K562 treated with DMSO at 1 percent for 24 hours (cell line): ENCODE measurements around the gene MIPOL1. TPM values are rescaled to one million over a fixed set of nuclear protein-coding genes. Genes with fewer than 3 reads are reported as not detected.

Source experiments
- total RNA-seq: library from RNA; unstranded; fragments of 300-600 nt; gene quantifications from 2 replicates; pipeline ENCODE4 v1.2.3, GENCODE V29; 2022; ENCODE audit warnings: low read depth; ENCODE audit not compliant: insufficient read depth

Gene MIPOL1, protein sequence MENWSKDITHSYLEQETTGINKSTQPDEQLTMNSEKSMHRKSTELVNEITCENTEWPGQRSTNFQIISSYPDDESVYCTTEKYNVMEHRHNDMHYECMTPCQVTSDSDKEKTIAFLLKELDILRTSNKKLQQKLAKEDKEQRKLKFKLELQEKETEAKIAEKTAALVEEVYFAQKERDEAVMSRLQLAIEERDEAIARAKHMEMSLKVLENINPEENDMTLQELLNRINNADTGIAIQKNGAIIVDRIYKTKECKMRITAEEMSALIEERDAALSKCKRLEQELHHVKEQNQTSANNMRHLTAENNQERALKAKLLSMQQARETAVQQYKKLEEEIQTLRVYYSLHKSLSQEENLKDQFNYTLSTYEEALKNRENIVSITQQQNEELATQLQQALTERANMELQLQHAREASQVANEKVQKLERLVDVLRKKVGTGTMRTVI
- total RNA-seq: 4.0 and 7.2 TPM in 2 replicates

DNA sequence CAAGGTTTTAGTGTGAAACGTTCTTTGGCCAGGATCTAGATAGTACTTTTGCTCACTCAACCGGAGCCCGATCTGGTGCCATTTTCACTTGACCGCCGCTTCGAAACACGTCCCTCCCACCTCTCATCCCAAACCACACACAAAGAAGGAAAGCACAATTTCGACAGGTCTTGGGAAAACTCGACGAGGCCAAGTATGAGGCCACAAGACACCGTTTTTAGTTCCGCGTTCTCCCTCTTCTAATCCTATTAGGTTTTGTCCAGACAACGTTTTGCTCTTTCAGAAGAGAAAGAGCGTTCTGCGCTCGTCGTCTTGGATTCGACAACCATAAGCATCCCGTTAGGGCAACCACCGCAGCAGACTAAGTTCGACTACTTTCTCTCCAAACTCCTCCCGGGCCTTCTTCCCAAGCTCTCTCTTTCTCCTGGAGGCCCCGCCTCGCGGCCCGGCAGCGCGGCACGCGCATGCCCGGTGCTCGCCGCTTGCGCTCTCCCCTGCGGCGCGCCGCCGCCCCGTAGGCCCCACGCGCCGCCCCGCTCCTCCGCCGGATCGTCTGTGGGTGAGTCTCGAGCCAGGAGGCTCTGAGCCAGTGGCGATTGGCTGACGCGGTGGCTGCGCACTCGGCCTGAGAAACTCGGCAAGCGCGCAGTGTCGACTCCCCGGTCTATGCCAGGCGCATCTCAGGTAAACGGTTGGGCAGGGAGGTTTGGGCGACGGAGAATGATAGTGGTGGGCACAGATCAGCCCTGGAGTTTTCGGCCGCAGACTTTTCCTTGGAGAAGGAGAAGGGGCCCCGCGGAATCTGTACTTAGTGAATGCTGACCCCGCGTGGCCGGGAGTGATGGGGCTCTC, at the start of gene MIPOL1:
Gene MIPOL1 (plus strand): TSS at position 517 of the 852 bp plus-strand sequence. CDS start 49,952 bp downstream, outside the sequence.

DNA sequence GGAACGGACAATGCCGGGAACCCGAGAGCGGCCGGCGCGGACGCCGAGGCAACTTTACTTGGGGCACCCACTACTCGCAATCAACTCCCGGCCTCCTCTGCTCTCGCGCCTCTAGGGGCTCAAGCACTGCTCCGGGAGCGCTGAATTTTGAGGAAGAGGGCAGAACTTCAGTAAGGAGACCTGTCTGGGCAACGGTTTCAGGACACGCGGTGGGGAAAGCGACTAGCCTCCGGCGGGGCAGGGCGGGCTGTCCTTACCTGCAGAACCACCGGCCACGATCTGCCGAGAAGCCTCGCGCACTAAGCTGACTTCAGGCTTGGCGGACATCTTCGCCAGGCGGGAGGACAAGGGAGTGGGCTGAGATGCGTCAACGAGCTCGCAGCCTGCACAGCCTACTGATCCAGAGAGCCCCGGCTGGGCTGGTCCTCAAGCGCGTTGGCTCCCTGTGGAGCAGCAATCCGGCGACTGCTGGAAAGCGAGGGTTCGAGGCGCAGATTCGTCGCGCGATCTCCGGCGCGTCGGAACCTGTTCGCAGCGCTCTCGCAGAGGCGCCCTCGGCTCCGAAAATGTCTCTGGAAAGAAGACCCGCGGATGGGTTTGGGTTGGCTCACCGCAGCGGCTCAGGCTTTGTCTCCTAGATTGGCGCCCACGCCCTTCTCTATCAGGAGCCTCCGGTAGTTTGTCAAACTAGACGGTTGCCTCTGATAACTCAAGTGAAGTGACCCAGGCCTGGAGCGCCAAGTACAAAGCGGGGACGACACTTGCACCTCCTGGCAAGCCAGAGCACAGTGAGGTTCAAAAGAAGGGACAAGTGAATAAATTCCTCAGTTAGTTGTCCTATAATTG, 25.5 kb upstream of the MIPOL1 start, which contains the start of gene SLC25A21:
Gene SLC25A21 (minus strand): TSS at position 583 of the 846 bp plus-strand sequence.

DNA sequence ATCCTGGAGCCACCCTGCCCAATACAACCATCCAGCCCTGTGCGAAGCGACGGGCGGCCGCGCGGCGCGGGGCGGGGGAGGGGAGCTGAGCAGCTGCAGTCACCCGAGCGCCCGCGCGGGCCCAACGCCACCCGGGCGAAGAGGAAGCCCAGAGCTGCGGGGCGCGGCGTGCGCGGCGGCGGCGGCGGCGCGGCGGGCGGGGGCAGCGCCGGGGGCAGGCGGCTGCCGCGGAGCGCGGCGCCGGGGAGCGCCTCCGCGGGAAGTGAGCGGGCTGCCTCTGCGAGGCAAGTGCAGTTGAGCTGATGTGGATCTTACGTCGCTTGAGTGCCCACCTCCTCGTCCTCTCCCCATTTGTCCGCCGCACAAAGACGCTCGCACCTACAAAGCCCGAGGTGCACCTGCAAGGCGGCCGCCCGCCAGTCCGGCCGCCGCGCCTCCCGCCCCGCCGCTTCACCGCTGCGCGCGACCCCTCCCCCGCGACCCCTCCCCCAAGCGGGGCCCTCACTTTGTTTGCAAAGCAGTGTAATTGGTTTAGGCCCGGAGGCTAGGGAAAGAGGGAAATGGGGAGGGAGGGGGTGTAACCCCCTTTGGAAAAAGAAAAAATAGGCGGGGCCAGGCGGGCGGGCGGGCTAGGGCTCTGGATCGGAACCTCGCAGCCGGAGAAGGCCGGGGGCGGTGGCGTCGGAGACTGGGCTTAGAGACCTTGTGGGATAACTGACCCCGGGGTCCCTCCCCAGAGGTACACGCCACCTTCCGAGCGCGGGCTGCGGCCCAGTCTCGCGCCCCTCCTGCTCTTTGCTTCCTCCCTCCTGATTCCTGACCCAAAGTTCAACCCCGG, 397.5 kb downstream of the MIPOL1 start, which contains the start of the genes FOXA1 and TTC6:
Gene FOXA1 (minus strand): TSS at position 279 of the 838 bp plus-strand sequence. CDS start 277 bp downstream, at position 2.
Gene TTC6 (plus strand): TSS at position 659 of the 838 bp plus-strand sequence. CDS start 26,436 bp downstream, outside the sequence.

Other genes with a start within 250 kb of the MIPOL1 start
- gene SLC25A21, start 25.3 kb upstream of the MIPOL1 start, total RNA-seq: 5.9 and 9.3 TPM in 2 replicates